Measurements from ENCODE around the gene LRMDA.
A peak's percentile ranks its signal among the peaks of the same experiment; 100 is the strongest.

Gene LRMDA

DNA sequence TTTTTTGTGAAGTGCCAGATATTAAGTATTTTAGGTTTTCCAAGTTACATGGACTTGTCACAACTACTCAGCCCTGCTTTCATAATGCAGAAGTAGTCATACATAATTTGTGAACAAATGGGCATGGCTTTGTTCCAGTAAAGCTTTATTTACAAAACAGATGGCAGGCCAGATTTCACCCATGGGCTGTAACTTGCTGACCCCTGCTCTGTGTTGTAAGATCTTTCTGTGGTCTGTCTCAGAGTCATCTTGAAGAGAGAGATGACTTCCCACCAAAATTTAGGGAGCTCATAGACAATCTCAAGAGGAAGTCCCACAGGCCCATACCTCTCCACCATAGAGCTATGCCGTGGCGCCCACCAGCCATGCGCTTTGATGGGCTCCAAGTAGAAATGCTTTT lies 616.1 kb downstream of the LRMDA start:
- DNase-seq, result no peak
- Mint-ChIP-seq H3K36me3 (ENCODE audit: low read depth) (peaks cover 11% of the 10 kb centered on the region), H3K4me1 (peaks cover 44% of the 10 kb centered on the region), H3K9me3 (peaks cover 7% of the 10 kb centered on the region), H3K27me3 (ENCODE audit: low read depth, poor library complexity) (peaks cover 3% of the 10 kb centered on the region), H3K4me3 (no peak overlapping the region), H3K27ac (no peak overlapping the region)
- TF ChIP-seq, protein P1, sequence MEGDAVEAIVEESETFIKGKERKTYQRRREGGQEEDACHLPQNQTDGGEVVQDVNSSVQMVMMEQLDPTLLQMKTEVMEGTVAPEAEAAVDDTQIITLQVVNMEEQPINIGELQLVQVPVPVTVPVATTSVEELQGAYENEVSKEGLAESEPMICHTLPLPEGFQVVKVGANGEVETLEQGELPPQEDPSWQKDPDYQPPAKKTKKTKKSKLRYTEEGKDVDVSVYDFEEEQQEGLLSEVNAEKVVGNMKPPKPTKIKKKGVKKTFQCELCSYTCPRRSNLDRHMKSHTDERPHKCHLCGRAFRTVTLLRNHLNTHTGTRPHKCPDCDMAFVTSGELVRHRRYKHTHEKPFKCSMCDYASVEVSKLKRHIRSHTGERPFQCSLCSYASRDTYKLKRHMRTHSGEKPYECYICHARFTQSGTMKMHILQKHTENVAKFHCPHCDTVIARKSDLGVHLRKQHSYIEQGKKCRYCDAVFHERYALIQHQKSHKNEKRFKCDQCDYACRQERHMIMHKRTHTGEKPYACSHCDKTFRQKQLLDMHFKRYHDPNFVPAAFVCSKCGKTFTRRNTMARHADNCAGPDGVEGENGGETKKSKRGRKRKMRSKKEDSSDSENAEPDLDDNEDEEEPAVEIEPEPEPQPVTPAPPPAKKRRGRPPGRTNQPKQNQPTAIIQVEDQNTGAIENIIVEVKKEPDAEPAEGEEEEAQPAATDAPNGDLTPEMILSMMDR (IDR thresholded peaks at IDR 0.05), result no peak

DNA sequence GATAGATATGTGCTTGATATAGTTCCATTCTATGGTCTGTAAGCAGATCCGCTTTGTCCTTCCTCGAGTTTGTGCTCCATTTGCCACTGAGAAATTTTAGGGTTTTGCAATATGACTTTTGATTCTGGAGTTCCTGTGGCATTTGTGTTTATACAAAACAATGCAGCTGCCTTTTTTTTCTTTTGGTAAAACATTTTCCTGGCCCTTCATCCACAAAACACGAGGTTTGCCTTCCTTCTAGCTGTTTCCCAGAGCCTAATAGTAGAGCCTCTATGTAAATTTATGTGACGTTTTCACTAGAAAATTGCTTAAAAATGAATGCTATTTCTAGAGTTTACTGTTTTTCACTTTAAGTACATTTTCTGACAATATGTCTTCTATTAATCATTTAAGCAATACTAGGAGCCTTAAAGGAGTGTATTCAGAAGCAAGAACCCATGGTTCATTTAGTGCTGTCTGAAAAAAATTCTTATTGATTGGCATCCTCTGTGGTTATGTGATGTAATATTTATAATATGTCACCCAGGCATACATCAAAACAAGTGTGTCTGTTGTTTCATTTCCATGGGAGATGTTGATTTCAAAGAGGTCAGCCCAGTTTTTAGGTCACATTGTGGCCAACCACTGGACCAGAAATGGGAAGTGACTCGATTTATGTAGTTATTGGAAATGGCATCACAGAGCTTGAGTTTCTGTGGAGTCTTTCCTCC lies 618.3 kb downstream of the LRMDA start:
- Mint-ChIP-seq H3K4me1 (peaks cover 65% of the 10 kb centered on the region), H3K27me3 (ENCODE audit: low read depth, poor library complexity) (peaks cover 3% of the 10 kb centered on the region)

DNA sequence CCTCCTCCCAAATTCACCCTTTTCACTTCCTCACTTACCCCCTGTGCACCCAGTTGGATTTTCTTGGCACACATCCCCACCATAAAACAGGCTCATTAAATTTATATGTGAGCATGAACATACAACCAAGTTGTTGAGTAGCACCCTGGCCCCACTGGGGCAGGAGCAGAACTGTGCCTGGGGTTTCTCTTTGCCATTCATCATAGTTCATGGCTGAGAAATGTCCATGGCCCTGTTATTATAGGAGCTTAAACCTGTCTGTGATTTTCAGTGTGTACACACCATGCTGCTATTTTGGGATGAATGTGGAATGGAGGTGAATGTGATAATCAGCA lies 618.8 kb downstream of the LRMDA start:
- peak overlapping the region; percentile 28 for H3K4me3 Mint-ChIP-seq
- H3K27me3 Mint-ChIP-seq (ENCODE audit: low read depth, poor library complexity), result peaks cover 3% of the 10 kb centered on the region
- peaks cover 63% of the 10 kb centered on the region for H3K4me1 Mint-ChIP-seq
- TF ChIP-seq, protein P1 (IDR thresholded peaks at IDR 0.05), result no peak
- peaks cover 16% of the 10 kb centered on the region for H3K9me3 Mint-ChIP-seq
- H3K36me3 Mint-ChIP-seq (ENCODE audit: low read depth), result peaks cover 14% of the 10 kb centered on the region
- DNase-seq, result no peak
- peak overlapping the region; percentile 18 for H3K27ac Mint-ChIP-seq

More for the DNA sequence above, 618.3 kb downstream of the LRMDA start:
- Mint-ChIP-seq H3K9me3 (peaks cover 11% of the 10 kb centered on the region), H3K4me3 (no peak overlapping the region), H3K36me3 (ENCODE audit: low read depth) (peaks cover 9% of the 10 kb centered on the region), H3K27ac (no peak overlapping the region)
- TF ChIP-seq, protein P1 (IDR thresholded peaks at IDR 0.05), result no peak
- DNase-seq, result no peak

DNA sequence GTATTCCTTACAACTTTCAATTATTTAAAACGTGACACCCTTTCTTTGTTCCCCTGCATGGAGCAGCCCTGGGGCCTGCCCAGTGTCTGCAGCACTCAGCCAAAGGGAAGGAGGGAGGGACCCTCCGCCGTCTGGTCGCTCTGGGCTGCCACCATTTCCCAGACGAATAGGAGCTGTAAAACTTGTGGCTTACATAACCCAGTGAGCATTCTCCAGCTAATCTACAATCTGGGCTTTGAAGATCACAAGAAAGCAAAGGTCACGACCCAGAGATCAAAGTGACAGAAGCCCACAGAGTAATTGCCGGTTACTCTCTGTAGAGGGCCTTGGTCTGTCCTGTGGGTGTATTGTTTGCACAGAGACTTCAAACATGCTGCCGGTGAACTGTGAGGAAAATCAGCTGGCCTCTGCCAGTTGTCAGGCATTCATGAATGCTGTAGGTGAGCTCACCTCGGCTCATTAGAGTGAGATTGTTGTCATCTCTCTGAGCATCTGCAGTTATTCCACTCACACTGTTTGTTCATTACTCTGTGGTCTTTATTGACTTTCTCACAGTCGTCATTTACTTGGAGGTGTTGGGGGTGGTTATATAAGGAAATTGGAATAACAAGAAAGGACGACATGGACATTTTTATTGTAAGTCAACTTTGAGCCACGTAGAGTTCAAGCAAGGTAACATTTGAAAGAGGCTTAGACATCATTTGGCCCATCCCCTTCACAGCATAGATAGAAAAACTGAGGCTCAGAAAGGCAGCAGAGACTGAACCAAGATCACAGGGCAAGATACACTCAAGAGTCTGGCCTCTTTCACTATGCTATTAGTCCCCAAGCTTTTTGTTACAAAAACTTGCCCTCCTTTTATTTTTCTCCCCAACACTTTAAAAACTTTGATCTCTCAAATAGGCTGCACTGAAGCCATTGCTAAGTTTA lies 619.8 kb downstream of the LRMDA start:
- TF ChIP-seq, protein P1 (IDR thresholded peaks at IDR 0.05), result no peak
- Mint-ChIP-seq H3K36me3 (ENCODE audit: low read depth) (peaks cover 14% of the 10 kb centered on the region), H3K9me3 (peaks cover 27% of the 10 kb centered on the region), H3K27ac (peak overlapping the region; percentile 98), H3K4me3 (peak overlapping the region; percentile 58), H3K27me3 (ENCODE audit: low read depth, poor library complexity) (peaks cover 3% of the 10 kb centered on the region), H3K4me1 (peaks cover 54% of the 10 kb centered on the region)
- DNase-seq, result peak; percentile 61

DNA sequence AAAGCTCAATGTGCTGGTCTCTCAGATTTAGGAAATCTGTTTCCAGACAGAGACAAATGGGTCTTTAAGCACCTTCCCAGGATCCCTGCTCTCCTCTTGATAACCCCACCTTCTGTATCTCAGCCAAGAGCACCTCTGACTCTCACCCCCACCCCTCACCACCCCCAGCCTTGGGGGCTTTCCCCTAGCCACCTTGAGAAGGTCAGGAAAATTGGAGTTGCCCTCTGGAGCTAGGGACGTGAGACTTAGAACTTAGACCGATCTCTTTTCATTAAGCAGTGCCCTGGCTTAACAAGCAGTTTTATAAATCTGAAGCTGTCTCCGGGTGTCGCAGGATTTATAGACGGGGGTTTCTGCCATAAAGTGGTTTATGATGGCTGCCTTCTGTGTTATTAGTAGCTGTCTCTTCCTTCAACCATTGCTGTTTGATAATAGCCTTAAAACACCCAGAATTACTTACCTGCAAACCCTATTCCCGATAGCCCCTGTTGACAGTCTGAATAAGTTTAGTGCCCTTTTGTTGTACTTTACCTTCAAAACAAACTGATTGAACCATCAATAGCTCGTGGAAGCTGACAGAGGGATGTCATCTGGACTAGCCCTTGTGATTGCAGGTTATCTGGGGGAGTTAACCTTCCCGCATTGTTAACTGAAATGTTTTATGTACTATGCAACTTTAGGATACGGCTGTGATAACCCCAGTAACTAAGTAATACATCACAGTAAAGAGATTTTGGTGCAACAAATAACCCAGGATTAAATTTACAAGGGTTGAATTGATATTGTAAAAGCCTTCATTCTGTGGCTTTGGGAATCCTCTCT lies 621.5 kb downstream of the LRMDA start:
- peaks cover 6% of the 10 kb centered on the region for H3K27me3 Mint-ChIP-seq (ENCODE audit: low read depth, poor library complexity)
- H3K4me3 Mint-ChIP-seq, result peak overlapping the region; percentile 46

More for the DNA sequence above, 621.5 kb downstream of the LRMDA start:
- H3K9me3 Mint-ChIP-seq, result peaks cover 35% of the 10 kb centered on the region
- peaks cover 54% of the 10 kb centered on the region for H3K4me1 Mint-ChIP-seq
- peak overlapping the region; percentile 91 for H3K27ac Mint-ChIP-seq
- TF ChIP-seq, protein P1 (IDR thresholded peaks at IDR 0.05), result no peak
- DNase-seq, result no peak
- peaks cover 20% of the 10 kb centered on the region for H3K36me3 Mint-ChIP-seq (ENCODE audit: low read depth)

All from nephron progenitor cell (in vitro differentiated cells).